Measurements from ENCODE around the gene PODXL2. TPM values are rescaled to one million over a fixed set of nuclear protein-coding genes. Genes with fewer than 3 reads are reported as not detected.

PODXL2 gene
- total RNA-seq, 1 experiment from 2014 or later, result 15.3 TPM

DNA sequence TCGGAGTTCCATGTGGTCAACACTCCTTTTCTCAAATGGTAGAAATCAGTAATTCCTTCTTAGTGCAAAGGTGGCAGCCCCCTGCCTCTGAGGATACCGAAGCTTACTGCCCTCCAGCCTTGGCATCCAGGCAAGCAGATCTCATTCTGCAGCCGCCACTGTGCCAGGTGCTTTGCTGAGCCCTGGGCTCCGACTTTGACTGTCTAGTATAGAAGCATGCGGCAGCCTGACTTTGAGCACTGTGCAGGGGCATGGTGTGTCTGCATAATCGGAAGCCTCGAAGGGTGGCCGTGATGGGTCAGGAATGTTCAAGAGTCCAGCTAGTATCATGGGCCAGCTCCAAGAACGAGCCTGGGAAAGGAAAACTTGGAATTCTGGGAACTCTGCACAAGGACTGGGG is 83.5 kb downstream of the PODXL2 start:
- intact Hi-C loops (cut with micrococcal nuclease; ENCODE audit: unreplicated experiment), result no loop called here
- ChIA-PET CTCF (no interaction called here), POLR2A (no interaction called here)
- no peak for ATAC-seq
- Histone ChIP-seq H3K4me1 (ENCODE audit: control insufficient read depth, insufficient read depth, low read length) (no peaks in the 10 kb centered on the region), H3K36me3 (ENCODE audit: control insufficient read depth, insufficient read depth, low read length) (no peaks in the 10 kb centered on the region), H3K27me3 (ENCODE audit: control insufficient read depth, insufficient read depth, low read length) (peaks cover 5% of the 10 kb centered on the region; the same call in 1 of the 2 replicates), H3K27ac (ENCODE audit: low read length) (no peak overlapping the region), H3K4me3 (ENCODE audit: low read depth in 2 of 2, low read length in 2 of 2) (no peak overlapping the region), H3K9me3 (ENCODE audit: control insufficient read depth, insufficient read depth, low read depth, low read length) (no peaks in the 10 kb centered on the region)
- TF ChIP-seq SIN3A (IDR thresholded peaks at IDR 0.05; ENCODE audit: borderline replicate concordance, insufficient read depth, low read depth, low read length) (no peak), POLR2AphosphoS5 (IDR thresholded peaks at IDR 0.05; ENCODE audit: low read depth, low read length) (no peak), TCF7L2 (IDR thresholded peaks at IDR 0.05; ENCODE audit: low read depth, low read length) (no peak)
- TF ChIP-seq, protein P1, sequence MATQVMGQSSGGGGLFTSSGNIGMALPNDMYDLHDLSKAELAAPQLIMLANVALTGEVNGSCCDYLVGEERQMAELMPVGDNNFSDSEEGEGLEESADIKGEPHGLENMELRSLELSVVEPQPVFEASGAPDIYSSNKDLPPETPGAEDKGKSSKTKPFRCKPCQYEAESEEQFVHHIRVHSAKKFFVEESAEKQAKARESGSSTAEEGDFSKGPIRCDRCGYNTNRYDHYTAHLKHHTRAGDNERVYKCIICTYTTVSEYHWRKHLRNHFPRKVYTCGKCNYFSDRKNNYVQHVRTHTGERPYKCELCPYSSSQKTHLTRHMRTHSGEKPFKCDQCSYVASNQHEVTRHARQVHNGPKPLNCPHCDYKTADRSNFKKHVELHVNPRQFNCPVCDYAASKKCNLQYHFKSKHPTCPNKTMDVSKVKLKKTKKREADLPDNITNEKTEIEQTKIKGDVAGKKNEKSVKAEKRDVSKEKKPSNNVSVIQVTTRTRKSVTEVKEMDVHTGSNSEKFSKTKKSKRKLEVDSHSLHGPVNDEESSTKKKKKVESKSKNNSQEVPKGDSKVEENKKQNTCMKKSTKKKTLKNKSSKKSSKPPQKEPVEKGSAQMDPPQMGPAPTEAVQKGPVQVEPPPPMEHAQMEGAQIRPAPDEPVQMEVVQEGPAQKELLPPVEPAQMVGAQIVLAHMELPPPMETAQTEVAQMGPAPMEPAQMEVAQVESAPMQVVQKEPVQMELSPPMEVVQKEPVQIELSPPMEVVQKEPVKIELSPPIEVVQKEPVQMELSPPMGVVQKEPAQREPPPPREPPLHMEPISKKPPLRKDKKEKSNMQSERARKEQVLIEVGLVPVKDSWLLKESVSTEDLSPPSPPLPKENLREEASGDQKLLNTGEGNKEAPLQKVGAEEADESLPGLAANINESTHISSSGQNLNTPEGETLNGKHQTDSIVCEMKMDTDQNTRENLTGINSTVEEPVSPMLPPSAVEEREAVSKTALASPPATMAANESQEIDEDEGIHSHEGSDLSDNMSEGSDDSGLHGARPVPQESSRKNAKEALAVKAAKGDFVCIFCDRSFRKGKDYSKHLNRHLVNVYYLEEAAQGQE (IDR thresholded peaks at IDR 0.05; ENCODE audit: insufficient read depth in 1 of 2, low read depth in 2 of 2, low read length in 1 of 2), result no peak
- TF ChIP-seq, protein P2, sequence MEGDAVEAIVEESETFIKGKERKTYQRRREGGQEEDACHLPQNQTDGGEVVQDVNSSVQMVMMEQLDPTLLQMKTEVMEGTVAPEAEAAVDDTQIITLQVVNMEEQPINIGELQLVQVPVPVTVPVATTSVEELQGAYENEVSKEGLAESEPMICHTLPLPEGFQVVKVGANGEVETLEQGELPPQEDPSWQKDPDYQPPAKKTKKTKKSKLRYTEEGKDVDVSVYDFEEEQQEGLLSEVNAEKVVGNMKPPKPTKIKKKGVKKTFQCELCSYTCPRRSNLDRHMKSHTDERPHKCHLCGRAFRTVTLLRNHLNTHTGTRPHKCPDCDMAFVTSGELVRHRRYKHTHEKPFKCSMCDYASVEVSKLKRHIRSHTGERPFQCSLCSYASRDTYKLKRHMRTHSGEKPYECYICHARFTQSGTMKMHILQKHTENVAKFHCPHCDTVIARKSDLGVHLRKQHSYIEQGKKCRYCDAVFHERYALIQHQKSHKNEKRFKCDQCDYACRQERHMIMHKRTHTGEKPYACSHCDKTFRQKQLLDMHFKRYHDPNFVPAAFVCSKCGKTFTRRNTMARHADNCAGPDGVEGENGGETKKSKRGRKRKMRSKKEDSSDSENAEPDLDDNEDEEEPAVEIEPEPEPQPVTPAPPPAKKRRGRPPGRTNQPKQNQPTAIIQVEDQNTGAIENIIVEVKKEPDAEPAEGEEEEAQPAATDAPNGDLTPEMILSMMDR (IDR thresholded peaks at IDR 0.05), result no peak
- in situ Hi-C loops (cut with HindIII; ENCODE audit: low pct_unique_long_range_greater_than_20kb, low sequenced_read_pairs), result no loop called here
- no peak for DNase-seq (ENCODE audit: low read depth, low spot score)
- BruUV-seq (replicated peaks), result no TSS peak

DNA sequence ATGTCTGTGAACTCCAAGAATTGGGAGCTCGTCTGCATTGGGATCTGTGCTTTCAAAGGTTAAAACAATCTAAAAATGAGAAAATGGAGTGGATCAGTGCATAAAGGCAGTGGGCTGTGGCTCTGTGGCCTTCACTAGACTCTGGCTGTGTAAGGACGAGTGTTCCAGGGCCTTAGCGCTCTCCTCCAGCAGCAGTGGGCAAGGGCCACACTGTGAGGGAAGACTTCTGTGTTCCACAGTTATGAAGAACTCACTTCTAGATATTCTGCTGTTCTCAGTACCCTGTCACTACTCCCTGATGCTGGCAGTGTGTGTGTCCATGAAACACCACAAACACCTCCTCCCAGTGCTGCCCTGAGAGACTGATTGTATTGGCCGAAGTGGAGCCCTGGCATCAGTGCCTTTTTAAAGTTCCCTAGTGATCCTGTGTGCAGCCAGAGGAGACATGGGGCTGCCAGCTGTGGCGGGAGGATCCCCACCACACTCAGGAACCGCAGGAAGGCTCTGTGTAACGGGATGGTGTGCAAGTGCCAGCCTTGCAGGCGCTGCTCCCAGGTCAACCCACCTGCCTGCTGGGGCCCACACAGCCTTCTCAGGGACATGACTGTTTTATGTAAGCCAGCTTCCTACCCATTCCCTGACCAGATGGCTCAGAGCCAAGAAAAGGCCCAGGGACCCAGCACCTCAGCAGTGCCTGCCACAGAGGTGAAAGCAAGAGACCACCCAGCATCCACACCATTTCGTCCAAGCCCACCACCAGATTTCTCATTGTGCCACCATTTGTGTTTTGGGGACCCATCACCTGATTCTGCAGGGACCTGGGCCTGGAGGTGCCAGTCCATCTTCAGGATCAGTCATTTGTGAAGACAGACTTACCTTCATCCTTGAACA is 84.1 kb downstream of the PODXL2 start:
- in situ Hi-C loops (cut with HindIII; ENCODE audit: low pct_unique_long_range_greater_than_20kb, low sequenced_read_pairs) (no loop called here), intact Hi-C loops (cut with micrococcal nuclease; ENCODE audit: unreplicated experiment) (no loop called here)
- Histone ChIP-seq H3K27ac (ENCODE audit: low read length) (no peak overlapping the region), H3K4me1 (ENCODE audit: control insufficient read depth, insufficient read depth, low read length) (no peaks in the 10 kb centered on the region), H3K27me3 (ENCODE audit: control insufficient read depth, insufficient read depth, low read length) (peaks cover 5% of the 10 kb centered on the region; the same call in 1 of the 2 replicates), H3K36me3 (ENCODE audit: control insufficient read depth, insufficient read depth, low read length) (no peaks in the 10 kb centered on the region), H3K9me3 (ENCODE audit: control insufficient read depth, insufficient read depth, low read depth, low read length) (no peaks in the 10 kb centered on the region), H3K4me3 (ENCODE audit: low read depth in 2 of 2, low read length in 2 of 2) (no peak overlapping the region)
- CTCF ChIA-PET, result no interaction called here
- BruUV-seq (replicated peaks), result no TSS peak
- ATAC-seq (no peak), DNase-seq (ENCODE audit: low read depth, low spot score) (no peak)
- TF ChIP-seq TCF7L2 (IDR thresholded peaks at IDR 0.05; ENCODE audit: low read depth, low read length) (no peak), SIN3A (IDR thresholded peaks at IDR 0.05; ENCODE audit: borderline replicate concordance, insufficient read depth, low read depth, low read length) (no peak), POLR2AphosphoS5 (IDR thresholded peaks at IDR 0.05; ENCODE audit: low read depth, low read length) (no peak)
- TF ChIP-seq, protein P2 (IDR thresholded peaks at IDR 0.05), result no peak
- TF ChIP-seq, protein P1 (IDR thresholded peaks at IDR 0.05; ENCODE audit: insufficient read depth in 1 of 2, low read depth in 2 of 2, low read length in 1 of 2), result no peak
- POLR2A ChIA-PET, result no interaction called here

Data from Panc1 (cell line).